NCI-H226 (cell line): ENCODE data around the gene VENTX.

Experiments
- DNase-seq: peaks from one replicate; pipeline ENCODE4 v3.0.0-alpha.2; 2015

VENTX gene

GRCh38 chr10:133237588-133238465 is at the start of gene VENTX:
VENTX (plus strand) TSS chr10:133237855; CDS start chr10:133237915, 60 bp downstream.
- no peak for DNase-seq

GRCh38 chr10:133187906-133188681 is 49.6 kb upstream of the VENTX start:
- no peak for DNase-seq

GRCh38 chr10:133189256-133189655 is 48.4 kb upstream of the VENTX start:
- DNase-seq, result no peak

GRCh38 chr10:133189726-133190125 is 47.9 kb upstream of the VENTX start:
- DNase-seq, result no peak

- DNase-seq, result no peak
These were observed 47.4 kb upstream of the VENTX start for GRCh38 chr10:133190225-133190624.

- DNase-seq, result no peak
These were observed 46.0 kb upstream of the VENTX start for GRCh38 chr10:133191651-133192050.

GRCh38 chr10:133194151-133194550 is 43.5 kb upstream of the VENTX start:
- no peak for DNase-seq

GRCh38 chr10:133195096-133195495 is 42.6 kb upstream of the VENTX start:
- no peak for DNase-seq

- DNase-seq, result no peak
These were observed 42.0 kb upstream of the VENTX start for GRCh38 chr10:133195611-133196010.

- DNase-seq, result no peak
These were observed 41.3 kb upstream of the VENTX start for GRCh38 chr10:133196221-133196915.

GRCh38 chr10:133196936-133197758 is 40.5 kb upstream of the VENTX start:
- DNase-seq, result no peak

GRCh38 chr10:133197786-133198185 is 39.9 kb upstream of the VENTX start:
- no peak for DNase-seq

GRCh38 chr10:133198206-133198605 is 39.4 kb upstream of the VENTX start:
- DNase-seq, result no peak

- DNase-seq, result no peak
These were observed 38.8 kb upstream of the VENTX start for GRCh38 chr10:133198621-133199487.

GRCh38 chr10:133199488-133199885 is 38.2 kb upstream of the VENTX start:
- DNase-seq, result no peak

- no peak for DNase-seq
These were observed 37.6 kb upstream of the VENTX start for GRCh38 chr10:133199992-133200611.

GRCh38 chr10:133200621-133201031 is 37.0 kb upstream of the VENTX start:
- DNase-seq, result no peak

- no peak for DNase-seq
These were observed 36.3 kb upstream of the VENTX start for GRCh38 chr10:133201151-133201947.

GRCh38 chr10:133201948-133202725 is 35.5 kb upstream of the VENTX start:
- no peak for DNase-seq
